ENCODE results near the gene RAB10. TPM values are rescaled to one million over a fixed set of nuclear protein-coding genes. Genes with fewer than 3 reads are reported as not detected.
"Not testable (repeated sequence)": the region's sequence is repeated elsewhere in the genome, so short reads cannot be mapped to it uniquely, and the experiment has no call there.

The RAB10 gene
- total RNA-seq, 2 experiments from 2014 or later: 13.5 to 13.8 TPM

DNA sequence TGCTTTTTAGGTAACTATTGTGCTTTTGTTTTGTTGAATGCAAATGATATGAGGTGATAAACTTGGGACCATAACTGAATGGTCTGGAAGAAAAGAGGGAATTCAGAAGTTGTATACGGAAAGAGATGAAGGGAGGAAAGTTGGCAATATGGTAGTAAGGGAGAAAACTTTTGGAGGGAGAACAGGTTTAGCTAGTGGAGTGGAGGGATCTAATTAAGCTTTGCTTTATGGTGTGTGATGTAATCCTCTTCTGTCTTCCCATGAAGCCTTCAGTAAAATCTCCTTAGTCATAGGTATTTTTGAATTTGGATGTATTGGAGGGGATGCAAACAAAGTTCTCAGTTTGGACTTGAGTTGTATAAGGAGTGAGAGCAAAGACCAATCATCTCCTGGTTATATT, 20.2 kb upstream of the RAB10 start:
- Histone ChIP-seq H3K27me3 (ENCODE audit: control insufficient read depth in 1 of 2, insufficient read depth in 2 of 2, low read length in 2 of 2) (no peaks in the 10 kb centered on the region), H3K4me3 (ENCODE audit: low read length) (no peak overlapping the region), H3K27ac (ENCODE audit: low read depth in 1 of 2, low read length in 2 of 2) (no peak overlapping the region), H3K36me3 (ENCODE audit: insufficient read depth, low read length) (no peaks in the 10 kb centered on the region), H3K4me1 (ENCODE audit: insufficient read depth, low read length) (no peaks in the 10 kb centered on the region), H3K9me3 (ENCODE audit: control insufficient read depth in 1 of 2, insufficient read depth in 1 of 2, low read length in 2 of 2) (no peaks in the 10 kb centered on the region)
- H3K27ac Mint-ChIP-seq: no peak overlapping the region
- H3K36me3 Mint-ChIP-seq (ENCODE audit: low read depth): no peaks in the 10 kb centered on the region
- ChIA-PET CTCF (interaction anchor here (1.2 kb wide), 1 partner anchor 22 kb away, joined by 4 read pairs; no protein-coding TSS in a partner anchor), POLR2A (no interaction called here)
- no peaks in the 10 kb centered on the region for H3K4me1 Mint-ChIP-seq (ENCODE audit: low read depth)
- no peak overlapping the region for H3K4me3 Mint-ChIP-seq
- ATAC-seq (ENCODE audit: poor library complexity) (no peak), DNase-seq (no peak)
- H3K9me3 Mint-ChIP-seq: no peaks in the 10 kb centered on the region
- no peak for TF ChIP-seq CTCF (IDR thresholded peaks at IDR 0.05)
- intact Hi-C loops (cut with DNase I, micrococcal nuclease): no loop called here
- no peaks in the 10 kb centered on the region for H3K27me3 Mint-ChIP-seq

DNA sequence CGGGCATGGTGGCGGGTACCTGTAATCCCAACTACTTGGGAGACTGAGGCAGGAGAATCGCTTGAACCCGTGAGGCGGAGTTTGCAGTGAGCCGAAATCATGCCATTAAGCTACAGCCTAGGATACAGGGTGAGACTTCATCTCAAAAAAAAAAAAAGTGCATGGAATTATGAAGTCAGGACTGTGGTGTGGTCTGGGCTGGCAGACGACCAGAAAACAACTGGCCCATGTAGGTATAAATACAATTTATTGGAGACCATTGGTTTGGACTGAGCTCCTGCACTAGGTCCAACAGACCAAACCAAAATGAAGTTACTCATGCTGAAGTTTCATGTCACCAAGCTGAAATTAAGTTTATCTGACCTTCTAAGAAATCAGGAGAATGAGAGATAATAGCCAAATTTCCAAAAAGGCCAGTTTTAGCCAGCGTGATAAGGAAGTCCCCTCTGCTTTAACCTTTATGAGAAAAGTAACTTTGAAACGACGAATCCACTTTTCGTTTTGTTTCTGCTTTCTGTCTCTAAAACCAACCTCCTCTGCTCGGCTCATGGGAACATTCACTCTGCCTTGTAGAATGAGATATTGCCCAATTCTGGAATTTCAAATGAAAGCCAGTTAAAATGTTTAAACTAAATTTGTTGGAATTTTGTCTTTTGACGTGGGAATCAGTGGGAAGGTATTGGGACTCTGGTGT, 17.7 kb upstream of the RAB10 start:
- no peak overlapping the region for H3K27ac ChIP-seq (ENCODE audit: low read depth in 1 of 2, low read length in 2 of 2)
- Mint-ChIP-seq H3K27ac (no peak overlapping the region), H3K9me3 (no peaks in the 10 kb centered on the region), H3K4me1 (ENCODE audit: low read depth) (no peaks in the 10 kb centered on the region), H3K36me3 (ENCODE audit: low read depth) (no peaks in the 10 kb centered on the region), H3K4me3 (no peak overlapping the region), H3K27me3 (no peaks in the 10 kb centered on the region)
- no peaks in the 10 kb centered on the region for H3K36me3 ChIP-seq (ENCODE audit: insufficient read depth, low read length)
- no peaks in the 10 kb centered on the region for H3K9me3 ChIP-seq (ENCODE audit: control insufficient read depth in 1 of 2, insufficient read depth in 1 of 2, low read length in 2 of 2)
- ChIA-PET POLR2A (no interaction called here), CTCF (no interaction called here)
- H3K27me3 ChIP-seq (ENCODE audit: control insufficient read depth in 1 of 2, insufficient read depth in 2 of 2, low read length in 2 of 2): no peaks in the 10 kb centered on the region
- no peaks in the 10 kb centered on the region for H3K4me1 ChIP-seq (ENCODE audit: insufficient read depth, low read length)
- no peak for TF ChIP-seq CTCF (IDR thresholded peaks at IDR 0.05)
- intact Hi-C loops (cut with DNase I, micrococcal nuclease): no loop called here
- DNase-seq (no peak), ATAC-seq (ENCODE audit: poor library complexity) (no peak)
- H3K4me3 ChIP-seq (ENCODE audit: low read length): no peak overlapping the region

DNA sequence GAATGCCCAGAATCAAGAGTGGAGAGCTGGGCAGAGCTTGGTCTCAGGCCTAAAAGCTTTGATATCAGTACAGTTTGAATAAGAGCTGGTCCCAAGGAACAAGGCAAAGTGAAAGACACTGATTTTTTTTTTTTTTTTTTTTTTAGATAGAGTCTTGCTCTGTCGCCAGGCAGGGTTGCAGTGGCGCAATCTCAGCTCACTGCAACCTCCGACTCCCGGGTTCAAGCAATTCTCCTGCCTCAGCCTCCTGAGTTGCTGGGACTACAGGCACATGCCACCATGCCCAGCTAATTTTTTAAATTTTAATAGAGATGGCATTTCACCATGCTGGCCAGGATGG, 17.2 kb upstream of the RAB10 start:
- H3K27me3 ChIP-seq (ENCODE audit: control insufficient read depth in 1 of 2, insufficient read depth in 2 of 2, low read length in 2 of 2); POLR2A ChIA-PET; CTCF ChIA-PET: not testable (repeated sequence)

More for the DNA sequence above, 17.2 kb upstream of the RAB10 start:
- H3K27ac ChIP-seq (ENCODE audit: low read depth in 1 of 2, low read length in 2 of 2); DNase-seq; H3K36me3 Mint-ChIP-seq (ENCODE audit: low read depth); H3K4me3 ChIP-seq (ENCODE audit: low read length); ATAC-seq (ENCODE audit: poor library complexity); H3K9me3 Mint-ChIP-seq; H3K4me1 Mint-ChIP-seq (ENCODE audit: low read depth); H3K36me3 ChIP-seq (ENCODE audit: insufficient read depth, low read length); H3K4me1 ChIP-seq (ENCODE audit: insufficient read depth, low read length); H3K4me3 Mint-ChIP-seq; H3K9me3 ChIP-seq (ENCODE audit: control insufficient read depth in 1 of 2, insufficient read depth in 1 of 2, low read length in 2 of 2); intact Hi-C loops (cut with DNase I, micrococcal nuclease); H3K27me3 Mint-ChIP-seq; H3K27ac Mint-ChIP-seq: not testable (repeated sequence)
